Epithelial cell of esophagus (primary cell): ENCODE measurements around the gene TBX6.

ENCODE experiments used
- DNase-seq: peaks from one replicate; pipeline ENCODE4 v3.0.0; 2010; ENCODE audit warnings: low read depth
- H3K4me3 ChIP-seq: 2 replicates; pipeline ENCODE4 v1.5.1; 2011; ENCODE audit warnings: mild to moderate bottlenecking, low read length, control low read depth
- CTCF ChIP-seq: IDR thresholded peaks from 2 replicates; pipeline ENCODE4 v1.5.1; 2011; ENCODE audit warnings: low read depth, mild to moderate bottlenecking, low read length, control low read depth, inconsistent platforms; ENCODE audit not compliant: insufficient read depth; ENCODE audit errors: missing control alignments

The TBX6 gene

GRCh38 chr16:30068333-30068732 is 23.4 kb downstream of the TBX6 start:
- DNase-seq: no peak
- no peak for TF ChIP-seq CTCF
- no peak overlapping the region for H3K4me3 ChIP-seq

GRCh38 chr16:30067584-30067916 is 24.2 kb downstream of the TBX6 start:
- no peak for DNase-seq
- no peak for TF ChIP-seq CTCF
- peak overlapping the region; percentile 96 for H3K4me3 ChIP-seq

- DNase-seq: no peak
- TF ChIP-seq CTCF: no peak
- H3K4me3 ChIP-seq: peak overlapping the region; percentile 96
Observed at GRCh38 chr16:30066761-30067583, 24.8 kb downstream of the TBX6 start.

- H3K4me3 ChIP-seq: peak overlapping the region; percentile 96
- TF ChIP-seq CTCF: no peak
- peak; percentile 66 for DNase-seq
Observed at GRCh38 chr16:30065943-30066760, 25.6 kb downstream of the TBX6 start.

- TF ChIP-seq CTCF: no peak
- DNase-seq: peak; percentile 100
- H3K4me3 ChIP-seq: peak within 1 kb of the TSS; percentile 96
Observed at GRCh38 chr16:30065102-30065942, 26.4 kb downstream of the TBX6 start, which contains the start of gene ALDOA. Gene ALDOA (plus strand): TSS chr16:30065760. CDS start chr16:30066898, 1,138 bp downstream.

- H3K4me3 ChIP-seq: peak overlapping the region; percentile 96
- no peak for DNase-seq
- TF ChIP-seq CTCF: no peak
Observed at GRCh38 chr16:30064729-30065101, 27.0 kb downstream of the TBX6 start.
